Measurements from ENCODE around the gene AXIN1.

The AXIN1 gene

DNA sequence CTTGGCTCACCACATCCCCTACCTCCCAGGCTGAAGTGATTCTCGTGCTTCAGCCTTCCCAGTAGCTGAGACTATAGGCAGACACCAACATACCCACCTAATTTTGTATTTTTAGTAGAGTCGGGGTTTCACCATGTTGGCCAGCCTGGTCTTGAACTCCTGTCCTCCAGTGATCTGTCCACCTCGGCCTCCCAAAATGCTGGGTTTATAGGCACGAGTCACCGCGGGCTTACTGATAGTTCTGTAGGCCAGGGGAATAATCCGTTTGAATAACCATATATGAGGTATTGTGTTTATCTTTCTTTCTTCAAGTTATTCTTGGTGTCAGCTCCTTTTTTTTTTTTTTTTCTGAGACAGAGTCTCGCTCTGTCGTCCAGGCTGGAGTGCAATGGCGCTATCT is 110.2 kb downstream of the AXIN1 start:
- no peak for DNase-seq (ENCODE audit: low read depth in 2 of 2)

DNA sequence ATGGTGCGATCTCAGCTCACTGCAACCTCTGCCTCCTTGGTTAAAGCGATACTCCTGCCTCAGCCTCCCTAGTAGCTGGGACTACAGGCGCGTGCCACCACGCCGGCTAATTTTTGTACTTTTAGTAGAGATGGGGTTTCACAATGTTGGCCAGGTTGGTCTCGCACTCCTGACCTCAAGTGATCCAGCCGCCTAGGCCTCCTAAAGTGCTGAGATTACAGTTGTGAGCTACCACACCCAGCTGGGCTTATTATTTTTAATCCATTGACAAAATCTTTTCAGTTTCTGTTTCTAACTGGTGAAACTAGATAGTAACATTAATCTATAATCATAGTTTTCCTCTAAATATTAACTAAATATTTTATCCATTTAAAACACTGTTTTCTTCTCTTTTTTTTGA is 112.0 kb downstream of the AXIN1 start:
- DNase-seq (ENCODE audit: low read depth in 2 of 2), result no peak

DNA sequence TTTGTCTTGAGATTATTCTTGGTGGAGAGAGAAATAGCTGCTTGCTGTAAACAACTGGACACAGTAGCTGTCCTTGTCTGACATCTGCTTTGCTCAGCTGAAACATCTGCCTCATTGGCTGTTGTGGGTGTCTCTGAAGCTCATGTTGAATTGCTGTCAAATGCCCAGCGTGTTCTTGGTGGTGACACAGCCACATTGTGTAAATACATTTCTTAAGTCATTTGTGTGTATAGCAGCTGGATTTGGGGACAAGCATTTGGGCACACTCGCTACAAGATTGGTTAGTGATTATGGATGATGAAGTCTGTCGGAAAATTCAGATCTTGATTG is 112.6 kb downstream of the AXIN1 start:
- no peak for DNase-seq (ENCODE audit: low read depth in 2 of 2)

Measured in stimulated activated CD4-positive, alpha-beta T cell treated with anti-CD3 and anti-CD28 coated beads, Interleukin-1b, Interleukin-23, amount 100 ng/mL, for 4 hours (primary cell).